Measurements from ENCODE around the gene GRPEL1.

DNA sequence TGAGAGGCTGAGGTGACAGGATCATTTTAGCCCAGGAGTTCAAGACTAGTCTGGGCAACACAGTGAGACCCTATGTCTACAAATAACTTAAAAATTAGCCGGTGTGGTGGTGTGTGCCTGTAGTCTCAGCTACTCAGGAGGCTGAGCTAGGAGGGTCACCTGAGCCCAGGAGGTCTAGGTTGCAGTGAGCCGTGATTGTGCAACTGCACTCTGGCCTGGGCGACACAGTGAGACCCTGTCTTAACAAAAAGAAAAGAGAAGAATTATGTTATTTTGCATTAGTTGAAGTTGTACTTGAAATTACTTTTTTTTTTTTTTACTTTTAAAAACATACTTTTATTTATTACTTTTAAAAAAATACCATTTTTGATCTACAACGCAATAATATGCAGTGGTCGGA, 46.5 kb downstream of the GRPEL1 start:
- TF ChIP-seq POU6F1 (CRISPR knock-in tag; IDR thresholded peaks at IDR 0.05; ENCODE audit: borderline replicate concordance, low read depth) (no peak), ZC3H10 (CRISPR knock-in tag; IDR thresholded peaks at IDR 0.05) (no peak), ZFP3 (CRISPR knock-in tag; IDR thresholded peaks at IDR 0.05) (no peak), ZNF70 (CRISPR knock-in tag; IDR thresholded peaks at IDR 0.05) (no peak), ARNTL (CRISPR knock-in tag; IDR thresholded peaks at IDR 0.05; ENCODE audit: borderline replicate concordance, low read depth) (no peak), TCF4 (CRISPR knock-in tag; IDR thresholded peaks at IDR 0.05; ENCODE audit: borderline replicate concordance) (no peak)
- TF ChIP-seq, protein P1, sequence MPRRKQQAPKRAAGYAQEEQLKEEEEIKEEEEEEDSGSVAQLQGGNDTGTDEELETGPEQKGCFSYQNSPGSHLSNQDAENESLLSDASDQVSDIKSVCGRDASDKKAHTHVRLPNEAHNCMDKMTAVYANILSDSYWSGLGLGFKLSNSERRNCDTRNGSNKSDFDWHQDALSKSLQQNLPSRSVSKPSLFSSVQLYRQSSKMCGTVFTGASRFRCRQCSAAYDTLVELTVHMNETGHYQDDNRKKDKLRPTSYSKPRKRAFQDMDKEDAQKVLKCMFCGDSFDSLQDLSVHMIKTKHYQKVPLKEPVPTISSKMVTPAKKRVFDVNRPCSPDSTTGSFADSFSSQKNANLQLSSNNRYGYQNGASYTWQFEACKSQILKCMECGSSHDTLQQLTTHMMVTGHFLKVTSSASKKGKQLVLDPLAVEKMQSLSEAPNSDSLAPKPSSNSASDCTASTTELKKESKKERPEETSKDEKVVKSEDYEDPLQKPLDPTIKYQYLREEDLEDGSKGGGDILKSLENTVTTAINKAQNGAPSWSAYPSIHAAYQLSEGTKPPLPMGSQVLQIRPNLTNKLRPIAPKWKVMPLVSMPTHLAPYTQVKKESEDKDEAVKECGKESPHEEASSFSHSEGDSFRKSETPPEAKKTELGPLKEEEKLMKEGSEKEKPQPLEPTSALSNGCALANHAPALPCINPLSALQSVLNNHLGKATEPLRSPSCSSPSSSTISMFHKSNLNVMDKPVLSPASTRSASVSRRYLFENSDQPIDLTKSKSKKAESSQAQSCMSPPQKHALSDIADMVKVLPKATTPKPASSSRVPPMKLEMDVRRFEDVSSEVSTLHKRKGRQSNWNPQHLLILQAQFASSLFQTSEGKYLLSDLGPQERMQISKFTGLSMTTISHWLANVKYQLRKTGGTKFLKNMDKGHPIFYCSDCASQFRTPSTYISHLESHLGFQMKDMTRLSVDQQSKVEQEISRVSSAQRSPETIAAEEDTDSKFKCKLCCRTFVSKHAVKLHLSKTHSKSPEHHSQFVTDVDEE (CRISPR knock-in tag; IDR thresholded peaks at IDR 0.05), result no peak

Data from SK-N-SH treated with all-trans-retinoic acid at 6 μM for 48 hours (cell line).